HEK293 (cell line): Measurements from ENCODE around the gene FSCN2.
"Not testable (repeated sequence)": the region's sequence is repeated elsewhere in the genome, so short reads cannot be mapped to it uniquely, and the experiment has no call there.

Experiments
- CTCF ChIA-PET: fragments of 350-600 bp; formaldehyde crosslinking; extraction: SDS; loops from one replicate; lab custom pipeline; 2021; ENCODE audit warnings: antibody characterized with exemption; lab: Yijun Ruan, JAX
- POLR2A ChIA-PET: fragments of 300-600 bp; formaldehyde crosslinking; extraction: SDS; loops from one replicate; lab custom pipeline; 2020; ENCODE audit warnings: antibody characterized with exemption, inconsistent platforms; lab: Yijun Ruan, JAX
- H3K27ac ChIP-seq: fragments of 200-500 bp; sonication (Bioruptor generic); 2 replicates; pipeline ENCODE4 v1.5.1; 2014; ENCODE audit warnings: low read depth, low read length, control low read depth, inconsistent platforms; ENCODE audit errors: extremely low read depth
- H3K36me3 ChIP-seq, 2 experiments: fragments of 200-500 bp in 1 of 2; sonication (Bioruptor generic) in 1 of 2; 1 replicate in 1 of 2; 2 replicates in 1 of 2; pipeline ENCODE4 v1.5.1; 2014 to 2017; ENCODE audit warnings: inconsistent platforms in 2 of 2, low read length in 2 of 2; ENCODE audit not compliant: control insufficient read depth in 2 of 2, insufficient read depth in 1 of 2
- H3K4me1 ChIP-seq: fragments of 200-500 bp; sonication (Bioruptor generic); 2 replicates; pipeline ENCODE4 v1.5.1; 2014; ENCODE audit warnings: mild to moderate bottlenecking, low read length, inconsistent platforms; ENCODE audit not compliant: control insufficient read depth, insufficient read depth
- H3K4me3 ChIP-seq: 2 replicates; pipeline ENCODE4 v1.5.1; 2011; ENCODE audit warnings: low read depth, mild to moderate bottlenecking, control low read depth, low read length, moderate library complexity
- H3K9me3 ChIP-seq: fragments of 200-500 bp; sonication (Bioruptor generic); 2 replicates; pipeline ENCODE4 v1.5.1; 2014; ENCODE audit warnings: low read depth, low read length, inconsistent platforms; ENCODE audit not compliant: control insufficient read depth, insufficient read depth
- GLIS1 ChIP-seq: fragments of 450-650 bp; formaldehyde crosslinking; IDR thresholded peaks from 2 replicates; pipeline ENCODE4 v1.5.1; 2016; ENCODE audit warnings: missing biosample characterization, missing genetic modification characterization
- HOXA7 ChIP-seq: sonication (generic); formaldehyde crosslinking; IDR thresholded peaks from 2 replicates; pipeline ENCODE4 v1.8.1; 2022; ENCODE audit warnings: missing genetic modification reagents, borderline replicate concordance
- HOXC10 ChIP-seq: sonication (generic); formaldehyde crosslinking; IDR thresholded peaks from 2 replicates; pipeline ENCODE4 v1.8.1; 2023; ENCODE audit warnings: mild to moderate bottlenecking, missing genetic modification reagents
- SETDB1 ChIP-seq: IDR thresholded peaks from one replicate; pipeline ENCODE4 v1.6.1; 2017; ENCODE audit warnings: mild to moderate bottlenecking, low read length, moderate library complexity, mixed read lengths; ENCODE audit not compliant: insufficient read length
- TCF7L2 ChIP-seq: IDR thresholded peaks from 2 replicates; pipeline ENCODE4 v1.6.1; 2011; ENCODE audit warnings: low read depth, mild to moderate bottlenecking, inconsistent platforms, low read length, moderate library complexity, borderline replicate concordance
- ZFHX2 ChIP-seq: fragments of 450-650 bp; formaldehyde crosslinking; conservative IDR thresholded peaks from 2 replicates; pipeline ENCODE4 v1.5.1; 2016; ENCODE audit warnings: missing biosample characterization, missing genetic modification characterization
- ZNF114 ChIP-seq: fragments of 450-650 bp; formaldehyde crosslinking; IDR thresholded peaks from 2 replicates; pipeline ENCODE4 v1.5.0; 2017; ENCODE audit warnings: missing biosample characterization, missing genetic modification characterization
- ZNF133 ChIP-seq: fragments of 450-650 bp; formaldehyde crosslinking; IDR thresholded peaks from 2 replicates; pipeline ENCODE4 v1.5.1; 2016; ENCODE audit warnings: missing biosample characterization, missing genetic modification characterization
- ZNF146 ChIP-seq: fragments of 450-650 bp; formaldehyde crosslinking; IDR thresholded peaks from 2 replicates; pipeline ENCODE4 v1.5.1; 2016; ENCODE audit warnings: missing biosample characterization, missing genetic modification characterization
- ZNF157 ChIP-seq: fragments of 450-650 bp; formaldehyde crosslinking; IDR thresholded peaks from 2 replicates; pipeline ENCODE4 v1.5.1; 2016; ENCODE audit warnings: missing biosample characterization, missing genetic modification characterization
- ZNF2 ChIP-seq: fragments of 450-650 bp; formaldehyde crosslinking; IDR thresholded peaks from 2 replicates; pipeline ENCODE4 v1.5.1; 2016; ENCODE audit warnings: missing biosample characterization, missing genetic modification characterization
- ZNF274 ChIP-seq, 2 experiments: fragments of 200-500 bp in 1 of 2; fragments of 450-650 bp in 1 of 2; sonication (Bioruptor generic) in 1 of 2; formaldehyde crosslinking in 1 of 2; IDR thresholded peaks; 2 replicates each; pipeline versions ENCODE4 v1.5.1 to v1.6.1; 2014 to 2016; ENCODE audit warnings: borderline replicate concordance in 1 of 2, inconsistent platforms in 1 of 2, low read length in 1 of 2, missing biosample characterization in 1 of 2, missing genetic modification characterization in 1 of 2
- ZNF324 ChIP-seq: fragments of 450-650 bp; formaldehyde crosslinking; IDR thresholded peaks from 2 replicates; pipeline ENCODE4 v1.5.1; 2016; ENCODE audit warnings: missing biosample characterization, missing genetic modification characterization
- ZNF558 ChIP-seq: fragments of 450-650 bp; formaldehyde crosslinking; IDR thresholded peaks from 2 replicates; pipeline ENCODE4 v1.5.1; 2016; ENCODE audit warnings: missing biosample characterization, missing genetic modification characterization
- TF ChIP-seq, protein P1 (sequence below): fragments of 450-650 bp; formaldehyde crosslinking; optimal IDR thresholded peaks from 2 replicates; pipeline ENCODE3; 2016; ENCODE audit warnings: missing biosample characterization, mild to moderate bottlenecking, missing genetic modification characterization
- TF ChIP-seq, protein P2 (sequence below): fragments of 450-650 bp; formaldehyde crosslinking; IDR thresholded peaks from 2 replicates; pipeline ENCODE4; 2016; ENCODE audit warnings: missing biosample characterization, missing genetic modification characterization
- TF ChIP-seq, protein P3 (sequence below): fragments of 450-650 bp; formaldehyde crosslinking; IDR thresholded peaks from 2 replicates; pipeline ENCODE4 v1.5.1; 2016; ENCODE audit warnings: missing biosample characterization, missing genetic modification characterization
- TF ChIP-seq, protein P4 (sequence below): fragments of 450-650 bp; formaldehyde crosslinking; IDR thresholded peaks from 2 replicates; pipeline ENCODE4 v1.5.1; 2016; ENCODE audit warnings: missing biosample characterization, missing genetic modification characterization
- TF ChIP-seq, protein P5 (sequence below): fragments of 450-650 bp; formaldehyde crosslinking; IDR thresholded peaks from 2 replicates; pipeline ENCODE4 v1.5.1; 2017; ENCODE audit warnings: missing biosample characterization, missing genetic modification characterization
- TF ChIP-seq, protein P6 (sequence below): fragments of 450-650 bp; formaldehyde crosslinking; IDR thresholded peaks from 2 replicates; pipeline ENCODE4 v1.5.1; 2016; ENCODE audit warnings: missing biosample characterization, missing genetic modification characterization

Gene FSCN2

DNA sequence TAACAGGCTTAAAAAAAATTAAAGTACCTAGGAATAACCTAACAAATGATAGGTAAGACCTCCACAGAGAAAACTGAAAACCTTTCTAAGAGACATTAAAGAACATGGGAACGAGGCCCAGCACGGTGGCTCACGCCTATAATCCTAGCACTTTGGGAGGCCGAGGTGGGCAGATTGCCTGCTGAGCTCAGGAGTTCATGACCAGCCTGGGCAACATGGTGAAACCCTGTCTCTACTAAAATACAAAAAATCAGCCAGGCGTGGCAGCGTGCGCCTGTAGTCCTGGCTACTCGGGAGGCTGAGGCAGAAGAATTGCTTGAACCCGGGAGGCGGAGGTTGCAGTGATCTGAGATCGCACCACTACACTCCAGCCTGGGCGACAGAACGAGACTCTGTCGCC, 56.6 kb downstream of the FSCN2 start:
- CTCF ChIA-PET = interaction anchor here (0.8 to 1.3 kb wide), 3 partner anchors 16 to 46 kb away, joined by 3 to 7 read pairs (median 5); partner anchors contain the start of gene FAAP100
- H3K36me3 ChIP-seq = peaks cover 46 to 93% of the 10 kb centered on the region in 2 experiments
- peak; percentile 49; the same call in 1 of the 2 replicates for TF ChIP-seq GLIS1 (tag by site-specific recombination)
- TF ChIP-seq, protein P1, sequence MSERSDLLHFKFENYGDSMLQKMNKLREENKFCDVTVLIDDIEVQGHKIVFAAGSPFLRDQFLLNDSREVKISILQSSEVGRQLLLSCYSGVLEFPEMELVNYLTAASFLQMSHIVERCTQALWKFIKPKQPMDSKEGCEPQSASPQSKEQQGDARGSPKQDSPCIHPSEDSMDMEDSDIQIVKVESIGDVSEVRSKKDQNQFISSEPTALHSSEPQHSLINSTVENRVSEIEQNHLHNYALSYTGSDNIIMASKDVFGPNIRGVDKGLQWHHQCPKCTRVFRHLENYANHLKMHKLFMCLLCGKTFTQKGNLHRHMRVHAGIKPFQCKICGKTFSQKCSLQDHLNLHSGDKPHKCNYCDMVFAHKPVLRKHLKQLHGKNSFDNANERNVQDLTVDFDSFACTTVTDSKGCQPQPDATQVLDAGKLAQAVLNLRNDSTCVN = peak; percentile 7

DNA sequence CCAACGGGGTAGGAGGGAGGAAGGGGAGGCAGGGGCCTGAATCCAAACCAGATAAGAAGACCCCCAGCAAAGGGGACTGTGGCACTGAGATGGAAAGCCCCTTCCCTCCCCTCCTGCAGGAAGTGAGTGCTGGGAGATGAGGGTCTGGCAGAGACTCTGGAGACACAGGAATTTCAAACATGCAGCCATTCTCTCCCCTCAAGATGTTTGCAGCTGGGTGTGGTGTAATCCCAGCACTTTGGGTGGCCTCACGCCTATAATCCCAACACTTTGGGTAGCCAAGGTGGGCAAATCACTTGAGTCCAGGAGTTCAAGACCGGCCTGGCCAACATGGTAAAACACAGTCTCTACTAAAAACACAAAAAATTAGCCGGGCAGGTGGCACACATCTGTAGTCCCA, 57.9 kb downstream of the FSCN2 start:
- peaks cover 58 to 94% of the 10 kb centered on the region in 2 experiments for H3K36me3 ChIP-seq
- TF ChIP-seq ZFHX2 (tag by site-specific recombination) (no peak), HOXA7 (no peak), ZNF133 (tag by site-specific recombination) (no peak), ZNF114 (tag by site-specific recombination) (no peak), TCF7L2 (no peak), ZNF2 (tag by site-specific recombination) (no peak), ZNF558 (tag by site-specific recombination) (no peak), ZNF274 (IDR thresholded peaks at IDR 0.05; ENCODE audit: low read length) (no peak), ZNF274 (tag by site-specific recombination; IDR thresholded peaks at IDR 0.05; ENCODE audit: borderline replicate concordance) (no peak), ZNF146 (tag by site-specific recombination) (no peak), ZNF157 (tag by site-specific recombination) (no peak), HOXC10 (CRISPR knock-in tag) (no peak), ZNF324 (tag by site-specific recombination) (no peak), SETDB1 (no peak)
- TF ChIP-seq, protein P2, sequence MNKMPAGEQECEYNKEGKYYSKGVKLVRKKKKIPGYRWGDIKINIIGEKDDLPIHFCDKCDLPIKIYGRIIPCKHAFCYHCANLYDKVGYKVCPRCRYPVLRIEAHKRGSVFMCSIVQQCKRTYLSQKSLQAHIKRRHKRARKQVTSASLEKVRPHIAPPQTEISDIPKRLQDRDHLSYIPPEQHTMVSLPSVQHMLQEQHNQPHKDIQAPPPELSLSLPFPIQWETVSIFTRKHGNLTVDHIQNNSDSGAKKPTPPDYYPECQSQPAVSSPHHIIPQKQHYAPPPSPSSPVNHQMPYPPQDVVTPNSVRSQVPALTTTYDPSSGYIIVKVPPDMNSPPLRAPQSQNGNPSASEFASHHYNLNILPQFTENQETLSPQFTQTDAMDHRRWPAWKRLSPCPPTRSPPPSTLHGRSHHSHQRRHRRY (tag by site-specific recombination) = no peak
- TF ChIP-seq, protein P3, sequence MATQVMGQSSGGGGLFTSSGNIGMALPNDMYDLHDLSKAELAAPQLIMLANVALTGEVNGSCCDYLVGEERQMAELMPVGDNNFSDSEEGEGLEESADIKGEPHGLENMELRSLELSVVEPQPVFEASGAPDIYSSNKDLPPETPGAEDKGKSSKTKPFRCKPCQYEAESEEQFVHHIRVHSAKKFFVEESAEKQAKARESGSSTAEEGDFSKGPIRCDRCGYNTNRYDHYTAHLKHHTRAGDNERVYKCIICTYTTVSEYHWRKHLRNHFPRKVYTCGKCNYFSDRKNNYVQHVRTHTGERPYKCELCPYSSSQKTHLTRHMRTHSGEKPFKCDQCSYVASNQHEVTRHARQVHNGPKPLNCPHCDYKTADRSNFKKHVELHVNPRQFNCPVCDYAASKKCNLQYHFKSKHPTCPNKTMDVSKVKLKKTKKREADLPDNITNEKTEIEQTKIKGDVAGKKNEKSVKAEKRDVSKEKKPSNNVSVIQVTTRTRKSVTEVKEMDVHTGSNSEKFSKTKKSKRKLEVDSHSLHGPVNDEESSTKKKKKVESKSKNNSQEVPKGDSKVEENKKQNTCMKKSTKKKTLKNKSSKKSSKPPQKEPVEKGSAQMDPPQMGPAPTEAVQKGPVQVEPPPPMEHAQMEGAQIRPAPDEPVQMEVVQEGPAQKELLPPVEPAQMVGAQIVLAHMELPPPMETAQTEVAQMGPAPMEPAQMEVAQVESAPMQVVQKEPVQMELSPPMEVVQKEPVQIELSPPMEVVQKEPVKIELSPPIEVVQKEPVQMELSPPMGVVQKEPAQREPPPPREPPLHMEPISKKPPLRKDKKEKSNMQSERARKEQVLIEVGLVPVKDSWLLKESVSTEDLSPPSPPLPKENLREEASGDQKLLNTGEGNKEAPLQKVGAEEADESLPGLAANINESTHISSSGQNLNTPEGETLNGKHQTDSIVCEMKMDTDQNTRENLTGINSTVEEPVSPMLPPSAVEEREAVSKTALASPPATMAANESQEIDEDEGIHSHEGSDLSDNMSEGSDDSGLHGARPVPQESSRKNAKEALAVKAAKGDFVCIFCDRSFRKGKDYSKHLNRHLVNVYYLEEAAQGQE (tag by site-specific recombination) = no peak
- TF ChIP-seq, protein P4, sequence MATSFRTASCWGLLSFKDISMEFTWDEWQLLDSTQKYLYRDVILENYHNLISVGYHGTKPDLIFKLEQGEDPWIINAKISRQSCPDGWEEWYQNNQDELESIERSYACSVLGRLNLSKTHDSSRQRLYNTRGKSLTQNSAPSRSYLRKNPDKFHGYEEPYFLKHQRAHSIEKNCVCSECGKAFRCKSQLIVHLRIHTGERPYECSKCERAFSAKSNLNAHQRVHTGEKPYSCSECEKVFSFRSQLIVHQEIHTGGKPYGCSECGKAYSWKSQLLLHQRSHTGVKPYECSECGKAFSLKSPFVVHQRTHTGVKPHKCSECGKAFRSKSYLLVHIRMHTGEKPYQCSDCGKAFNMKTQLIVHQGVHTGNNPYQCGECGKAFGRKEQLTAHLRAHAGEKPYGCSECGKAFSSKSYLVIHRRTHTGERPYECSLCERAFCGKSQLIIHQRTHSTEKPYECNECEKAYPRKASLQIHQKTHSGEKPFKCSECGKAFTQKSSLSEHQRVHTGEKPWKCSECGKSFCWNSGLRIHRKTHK = no peak
- TF ChIP-seq, protein P1 = no peak
- TF ChIP-seq, protein P5, sequence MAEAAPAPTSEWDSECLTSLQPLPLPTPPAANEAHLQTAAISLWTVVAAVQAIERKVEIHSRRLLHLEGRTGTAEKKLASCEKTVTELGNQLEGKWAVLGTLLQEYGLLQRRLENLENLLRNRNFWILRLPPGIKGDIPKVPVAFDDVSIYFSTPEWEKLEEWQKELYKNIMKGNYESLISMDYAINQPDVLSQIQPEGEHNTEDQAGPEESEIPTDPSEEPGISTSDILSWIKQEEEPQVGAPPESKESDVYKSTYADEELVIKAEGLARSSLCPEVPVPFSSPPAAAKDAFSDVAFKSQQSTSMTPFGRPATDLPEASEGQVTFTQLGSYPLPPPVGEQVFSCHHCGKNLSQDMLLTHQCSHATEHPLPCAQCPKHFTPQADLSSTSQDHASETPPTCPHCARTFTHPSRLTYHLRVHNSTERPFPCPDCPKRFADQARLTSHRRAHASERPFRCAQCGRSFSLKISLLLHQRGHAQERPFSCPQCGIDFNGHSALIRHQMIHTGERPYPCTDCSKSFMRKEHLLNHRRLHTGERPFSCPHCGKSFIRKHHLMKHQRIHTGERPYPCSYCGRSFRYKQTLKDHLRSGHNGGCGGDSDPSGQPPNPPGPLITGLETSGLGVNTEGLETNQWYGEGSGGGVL (tag by site-specific recombination) = no peak
- TF ChIP-seq, protein P6, sequence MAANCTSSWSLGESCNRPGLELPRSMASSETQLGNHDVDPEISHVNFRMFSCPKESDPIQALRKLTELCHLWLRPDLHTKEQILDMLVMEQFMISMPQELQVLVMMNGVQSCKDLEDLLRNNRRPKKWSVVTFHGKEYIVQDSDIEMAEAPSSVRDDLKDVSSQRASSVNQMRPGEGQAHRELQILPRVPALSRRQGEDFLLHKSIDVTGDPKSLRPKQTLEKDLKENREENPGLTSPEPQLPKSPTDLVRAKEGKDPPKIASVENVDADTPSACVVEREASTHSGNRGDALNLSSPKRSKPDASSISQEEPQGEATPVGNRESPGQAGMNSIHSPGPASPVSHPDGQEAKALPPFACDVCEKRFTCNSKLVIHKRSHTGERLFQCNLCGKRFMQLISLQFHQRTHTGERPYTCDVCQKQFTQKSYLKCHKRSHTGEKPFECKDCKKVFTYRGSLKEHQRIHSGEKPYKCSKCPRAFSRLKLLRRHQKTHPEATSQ = no peak
- H3K4me1 ChIP-seq = peaks cover 16% of the 10 kb centered on the region
- H3K9me3 ChIP-seq = no peaks in the 10 kb centered on the region
- no peak overlapping the region for H3K27ac ChIP-seq
- CTCF ChIA-PET = interaction anchor here (0.9 to 2.1 kb wide), 2 partner anchors 15 to 333 kb away, joined by 3 to 16 read pairs; no protein-coding TSS in a partner anchor
- H3K4me3 ChIP-seq = no peak overlapping the region
- POLR2A ChIA-PET = interaction anchor here (0.6 to 1.5 kb wide), 3 partner anchors 30 to 93 kb away, joined by 3 to 4 read pairs (median 3); no protein-coding TSS in a partner anchor

More for the DNA sequence above, 56.6 kb downstream of the FSCN2 start:
- not testable (repeated sequence) for H3K4me3 ChIP-seq, H3K9me3 ChIP-seq
- POLR2A ChIA-PET = interaction anchor here (1.8 kb wide), 1 partner anchor 18 kb away, joined by 11 read pairs; no protein-coding TSS in a partner anchor
- Histone ChIP-seq H3K4me1 (peaks cover 16% of the 10 kb centered on the region), H3K27ac (peak overlapping the region; percentile 72; the same call in 1 of the 2 replicates)
